IgD-negative memory B cell (primary cell): ENCODE results near the gene ARFGAP3. TPM values are rescaled to one million over a fixed set of nuclear protein-coding genes. Genes with fewer than 3 reads are reported as not detected.
A peak's percentile ranks its signal among the peaks of the same experiment; 100 is the strongest.
"Not testable (repeated sequence)": the region's sequence is repeated elsewhere in the genome, so short reads cannot be mapped to it uniquely, and the experiment has no call there.

Source experiments
- H3K27ac Mint-ChIP-seq, 3 donors: one replicate each; pipeline ENCODE4 v1.8.0; 2020 to 2022; ENCODE audit warnings: mild to moderate bottlenecking in 3 of 3, mixed read lengths in 3 of 3, moderate library complexity in 1 of 3
- H3K27me3 Mint-ChIP-seq: one replicate; pipeline ENCODE4 v1.8.0; 2021; ENCODE audit warnings: mixed read lengths
- H3K36me3 Mint-ChIP-seq: one replicate; pipeline ENCODE4 v1.8.0; 2020; ENCODE audit warnings: mild to moderate bottlenecking, mixed read lengths
- H3K4me1 Mint-ChIP-seq, 3 donors: one replicate each; pipeline ENCODE4 v1.8.0; 2020 to 2022; ENCODE audit warnings: mixed read lengths in 3 of 3, mild to moderate bottlenecking in 1 of 3
- H3K4me3 Mint-ChIP-seq, 4 donors: one replicate each; pipeline ENCODE4 v1.8.0; 2020 to 2022; ENCODE audit warnings: mild to moderate bottlenecking in 4 of 4, mixed read lengths in 4 of 4, moderate library complexity in 3 of 4
- H3K9me3 Mint-ChIP-seq, 3 donors: one replicate each; pipeline ENCODE4 v1.8.0; 2020 to 2021; ENCODE audit warnings: mixed read lengths in 3 of 3, mild to moderate bottlenecking in 1 of 3
- polyA plus RNA-seq: library from polyadenylated mRNA; unstranded; fragments of 300-500 nt; fragmentation: Illumina TruSeq; gene quantifications from one replicate; pipeline ENCODE4 v1.2.3, GENCODE V29; 2021

Gene ARFGAP3
- polyA plus RNA-seq, 1 donor from 2014 or later: 25.5 TPM

DNA sequence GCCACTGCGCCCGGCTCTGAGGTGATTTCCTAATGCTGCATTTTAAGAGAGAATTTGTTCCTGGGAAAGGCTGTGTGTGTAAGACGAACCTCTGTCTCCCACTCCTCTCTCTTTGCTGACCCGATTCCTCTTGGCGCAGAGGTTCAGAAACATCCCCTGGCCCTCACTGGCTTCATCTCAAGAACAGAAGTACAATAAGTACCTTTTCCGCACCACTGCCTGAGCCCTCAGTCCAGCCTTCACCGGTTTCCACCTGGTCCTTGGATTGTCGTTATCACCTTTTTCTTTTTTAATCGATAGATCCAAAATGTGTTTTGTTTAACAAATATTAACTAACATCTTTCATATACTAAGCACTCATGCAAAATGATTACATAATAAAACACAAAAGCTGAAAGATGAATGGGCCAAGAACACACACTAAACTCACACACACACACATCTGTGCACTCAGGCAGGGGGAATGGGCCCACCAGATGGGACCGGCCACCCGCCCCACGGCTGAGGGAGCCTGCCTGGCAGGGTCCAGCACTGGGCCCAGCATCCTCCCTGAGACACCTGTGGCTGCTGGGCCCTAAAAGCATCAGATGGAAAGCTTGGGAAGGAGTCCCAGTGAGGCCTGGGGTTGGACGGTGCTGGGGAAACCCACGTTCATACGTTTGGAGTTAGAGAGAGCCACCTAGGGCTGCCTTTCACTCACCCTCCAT lies 86.0 kb downstream of the ARFGAP3 start:
- Mint-ChIP-seq H3K27me3 (peaks cover 12% of the 10 kb centered on the region), H3K27ac (peak overlapping the region in 2 of 3 donors; percentile 53 to 85), H3K9me3 (no peaks in the 10 kb centered on the region), H3K4me1 (peaks cover 16 to 20% (median 19%) of the 10 kb centered on the region in 3 donors), H3K4me3 (peak overlapping the region in 2 of 4 donors; percentile 46 to 48), H3K36me3 (no peaks in the 10 kb centered on the region)

DNA sequence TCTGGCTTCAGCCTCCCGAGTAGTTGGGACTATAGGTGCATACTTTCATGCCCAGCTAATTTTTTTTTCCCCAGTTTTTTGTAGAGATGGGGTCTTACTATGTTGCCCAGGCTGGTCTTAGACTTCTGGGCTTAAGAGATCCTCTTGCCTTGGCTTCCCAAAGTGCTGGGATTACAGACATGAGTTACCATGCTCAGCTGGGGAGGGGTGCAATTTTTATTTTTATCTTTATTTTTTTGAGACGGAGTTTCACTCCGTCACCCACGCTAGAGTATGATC lies 86.7 kb downstream of the ARFGAP3 start:
- peaks cover 12% of the 10 kb centered on the region for H3K27me3 Mint-ChIP-seq
- H3K27ac Mint-ChIP-seq: peak overlapping the region in 1 of 3 donors; percentile 63
- peaks cover 16 to 23% (median 20%) of the 10 kb centered on the region in 3 donors for H3K4me1 Mint-ChIP-seq
- H3K4me3 Mint-ChIP-seq: peak overlapping the region in 3 of 4 donors; percentile 20 to 92 (median 87)
- H3K36me3 Mint-ChIP-seq: no peaks in the 10 kb centered on the region
- no peaks in the 10 kb centered on the region for H3K9me3 Mint-ChIP-seq

DNA sequence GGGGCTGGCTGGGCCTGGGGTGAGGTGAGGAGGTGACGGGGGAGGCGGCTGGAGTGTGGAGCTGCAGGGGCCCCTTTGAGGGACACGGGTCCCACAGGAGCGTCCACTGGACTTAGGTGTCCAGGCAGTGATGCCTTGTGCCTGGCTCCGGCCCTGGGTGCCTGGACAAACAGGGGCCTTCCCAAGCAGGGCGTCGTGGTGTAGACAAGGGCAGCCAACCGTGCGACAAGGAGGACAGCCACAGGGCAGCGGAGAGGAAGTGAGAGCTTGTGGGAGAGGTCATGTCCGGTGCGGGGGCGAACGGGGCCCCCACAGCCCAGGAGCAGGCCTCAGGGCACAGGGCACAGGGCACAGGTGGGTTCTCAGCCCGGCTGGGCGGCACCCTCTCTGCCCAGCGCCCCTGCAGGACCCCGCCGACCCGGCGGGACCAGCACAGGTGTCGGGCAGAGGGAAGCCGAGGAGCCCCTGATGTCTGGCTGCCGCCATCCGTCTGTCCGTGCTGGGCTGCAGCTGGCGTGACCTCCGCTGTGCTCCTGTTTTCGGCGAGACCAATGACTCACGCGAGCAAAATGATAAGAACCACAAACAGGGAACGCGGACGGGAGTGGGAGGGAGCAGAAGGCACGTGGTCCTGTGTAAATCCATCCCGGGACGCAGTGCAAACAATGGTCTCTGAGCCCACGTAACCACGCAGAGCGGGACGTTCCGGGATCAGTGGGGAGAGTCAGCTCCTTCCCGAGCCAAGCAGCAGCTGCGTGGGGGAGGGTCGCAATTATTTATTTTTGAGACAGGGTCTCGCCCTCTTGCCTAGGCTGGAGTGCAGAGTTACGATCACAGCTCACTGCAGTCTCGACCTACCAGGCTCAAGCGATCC lies 87.3 kb downstream of the ARFGAP3 start:
- Mint-ChIP-seq H3K4me3 (peak overlapping the region; percentile 20 to 92 (median 80)), H3K4me1 (peaks cover 17 to 26% (median 21%) of the 10 kb centered on the region in 3 donors)

DNA sequence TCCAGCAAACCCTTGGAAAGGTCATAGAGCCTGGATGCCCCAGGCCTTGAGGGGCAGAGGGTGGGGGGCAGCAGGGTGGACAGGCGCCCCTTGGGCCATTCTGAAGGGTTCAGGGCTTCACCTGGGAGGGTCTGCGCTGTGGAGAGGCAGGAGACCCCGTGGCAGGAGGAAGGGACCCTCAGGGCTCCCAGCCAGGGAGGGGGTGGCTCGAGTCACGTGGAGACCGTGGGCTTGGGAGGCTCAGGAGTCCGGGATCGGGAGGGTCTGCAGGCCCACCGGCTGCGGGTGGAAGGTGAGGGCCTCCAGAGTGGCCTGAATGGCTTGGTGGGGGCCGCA lies 87.9 kb downstream of the ARFGAP3 start:
- Mint-ChIP-seq H3K27ac (peak overlapping the region in 1 of 3 donors; percentile 63), H3K4me1 (peaks cover 21 to 31% (median 23%) of the 10 kb centered on the region in 3 donors)

More for the DNA sequence above, 87.3 kb downstream of the ARFGAP3 start:
- Mint-ChIP-seq H3K27me3 (peaks cover 12% of the 10 kb centered on the region), H3K9me3 (no peaks in the 10 kb centered on the region), H3K36me3 (no peaks in the 10 kb centered on the region), H3K27ac (peak overlapping the region in 1 of 3 donors; percentile 63)

DNA sequence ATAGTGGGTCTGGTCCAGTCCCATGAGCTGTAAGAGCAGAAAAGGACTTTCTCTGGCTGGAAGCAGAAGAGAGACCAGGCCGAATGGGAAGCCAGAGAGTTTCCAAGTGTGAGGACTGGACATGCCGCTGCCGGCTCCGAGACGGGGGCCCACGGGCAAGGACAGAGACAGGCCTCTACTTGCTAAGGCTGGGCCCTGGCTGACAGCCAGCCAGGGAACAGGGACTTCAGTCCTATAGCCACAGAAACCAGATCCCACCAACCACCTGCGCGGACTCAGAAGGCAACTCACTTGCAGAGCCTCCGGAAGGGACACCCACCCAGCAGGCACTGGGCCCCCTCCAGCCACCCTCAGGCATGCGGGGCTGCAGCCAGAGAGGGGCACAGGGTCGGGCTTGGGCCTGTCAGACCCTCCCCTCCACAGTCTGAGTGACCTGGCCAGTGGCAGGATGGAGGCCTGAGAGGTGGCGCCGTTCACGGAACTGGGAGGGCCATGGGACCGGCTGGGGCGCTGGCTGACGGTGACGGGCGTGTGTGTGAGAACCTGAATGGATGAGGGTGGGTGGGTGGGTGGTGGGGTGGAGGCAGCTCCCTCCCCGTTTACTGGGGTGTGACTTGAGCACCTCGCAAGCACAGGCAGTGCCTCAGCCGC lies 88.6 kb downstream of the ARFGAP3 start:
- Mint-ChIP-seq H3K4me3 (peak overlapping the region in 2 of 4 donors; percentile 3 to 81), H3K27ac (peak overlapping the region in 1 of 3 donors; percentile 73), H3K36me3 (peaks cover 1% of the 10 kb centered on the region), H3K9me3 (no peaks in the 10 kb centered on the region), H3K27me3 (peaks cover 12% of the 10 kb centered on the region), H3K4me1 (peaks cover 19 to 30% (median 21%) of the 10 kb centered on the region in 3 donors)

More for the DNA sequence above, 87.9 kb downstream of the ARFGAP3 start:
- Mint-ChIP-seq H3K36me3 (no peaks in the 10 kb centered on the region), H3K4me3 (peak overlapping the region; percentile 20 to 87 (median 46)), H3K9me3 (no peaks in the 10 kb centered on the region), H3K27me3 (peaks cover 12% of the 10 kb centered on the region)

DNA sequence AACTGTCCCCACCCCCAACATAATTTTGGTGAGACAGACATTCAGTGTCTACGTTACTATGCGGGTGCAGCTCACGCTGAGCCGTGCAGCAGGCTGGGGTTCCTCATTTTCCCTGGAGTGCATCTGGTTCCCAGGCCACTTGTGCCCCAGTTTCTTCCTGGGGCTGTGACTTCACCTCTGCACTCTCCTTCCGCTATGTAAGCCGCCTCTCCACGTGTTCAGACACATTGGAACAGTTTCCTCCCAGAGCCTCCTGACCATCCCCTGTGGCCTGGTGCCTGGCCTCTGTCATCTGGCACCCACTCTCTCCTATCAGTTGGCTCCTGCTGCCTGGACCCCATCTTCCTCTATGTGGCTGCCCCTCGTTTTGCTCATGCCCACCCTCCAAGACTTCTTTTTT lies 90.2 kb downstream of the ARFGAP3 start:
- H3K36me3 Mint-ChIP-seq: peaks cover 1% of the 10 kb centered on the region

DNA sequence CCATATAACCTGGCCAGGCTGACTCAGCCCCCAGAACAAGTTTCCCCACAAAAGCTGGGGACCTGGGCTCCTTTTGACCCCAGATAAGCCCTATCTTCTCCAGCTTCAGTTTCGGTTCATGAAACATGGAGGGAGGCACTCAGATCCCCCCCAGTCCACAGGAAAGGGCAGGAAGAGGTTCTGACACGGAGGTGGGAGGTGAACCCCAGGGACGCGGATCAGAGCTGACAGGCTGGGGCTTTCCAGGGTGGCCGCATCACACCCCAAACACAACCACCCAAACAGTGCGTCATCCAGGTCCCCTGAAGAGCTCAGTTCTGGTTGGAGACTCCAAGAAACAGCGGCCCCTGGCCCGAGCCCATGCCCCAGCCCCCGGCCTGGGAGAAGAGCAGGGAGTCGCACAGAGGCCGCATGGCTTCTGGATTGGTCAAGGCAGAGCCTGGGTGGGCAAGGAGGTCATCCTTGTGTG lies 92.1 kb downstream of the ARFGAP3 start:
- peak overlapping the region in 2 of 3 donors; percentile 32 to 89 for H3K27ac Mint-ChIP-seq
- peaks cover 5% of the 10 kb centered on the region for H3K27me3 Mint-ChIP-seq

More for the DNA sequence above, 90.2 kb downstream of the ARFGAP3 start:
- peak overlapping the region in 1 of 4 donors; percentile 7 for H3K4me3 Mint-ChIP-seq
- no peaks in the 10 kb centered on the region for H3K9me3 Mint-ChIP-seq
- H3K27ac Mint-ChIP-seq: peak overlapping the region in 1 of 3 donors; percentile 48
- peaks cover 6% of the 10 kb centered on the region for H3K27me3 Mint-ChIP-seq
- peaks cover 14 to 23% (median 15%) of the 10 kb centered on the region in 3 donors for H3K4me1 Mint-ChIP-seq

DNA sequence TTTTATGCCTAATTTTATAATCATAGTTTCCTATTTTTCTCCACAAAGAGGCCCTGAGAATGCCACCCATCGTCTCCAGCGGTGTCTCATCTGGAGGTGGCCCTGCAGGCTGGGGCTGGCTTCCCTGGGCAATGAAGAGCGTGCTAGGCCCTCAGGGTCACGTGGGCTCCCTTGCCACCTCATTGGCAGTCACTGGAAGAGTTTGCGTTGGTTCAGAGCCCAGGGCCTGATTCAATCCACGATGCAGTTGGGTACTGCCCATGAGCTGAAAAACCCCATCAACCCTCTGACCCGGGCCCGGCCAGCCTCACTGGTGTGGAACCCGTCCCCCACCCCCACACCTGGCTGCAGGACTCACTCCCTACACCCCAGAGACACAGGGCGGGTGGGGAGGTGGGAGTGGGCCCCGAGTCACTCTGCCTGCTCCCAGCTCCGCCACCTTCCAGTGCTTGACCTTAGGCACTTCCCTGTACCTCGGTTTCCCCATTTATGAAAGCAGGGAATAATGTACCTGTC lies 93.0 kb downstream of the ARFGAP3 start:
- H3K4me1 Mint-ChIP-seq: peaks cover 5 to 11% (median 10%) of the 10 kb centered on the region in 3 donors
- H3K27ac Mint-ChIP-seq: peak overlapping the region in 1 of 3 donors; percentile 71
- peaks cover 3% of the 10 kb centered on the region for H3K27me3 Mint-ChIP-seq
- H3K9me3 Mint-ChIP-seq: no peaks in the 10 kb centered on the region
- no peak overlapping the region for H3K4me3 Mint-ChIP-seq
- peaks cover 1% of the 10 kb centered on the region for H3K36me3 Mint-ChIP-seq

More for the DNA sequence above, 92.1 kb downstream of the ARFGAP3 start:
- Mint-ChIP-seq H3K4me1 (peaks cover 7 to 17% (median 10%) of the 10 kb centered on the region in 3 donors), H3K36me3 (peaks cover 1% of the 10 kb centered on the region), H3K9me3 (no peaks in the 10 kb centered on the region), H3K4me3 (peak overlapping the region in 1 of 4 donors; percentile 32)

DNA sequence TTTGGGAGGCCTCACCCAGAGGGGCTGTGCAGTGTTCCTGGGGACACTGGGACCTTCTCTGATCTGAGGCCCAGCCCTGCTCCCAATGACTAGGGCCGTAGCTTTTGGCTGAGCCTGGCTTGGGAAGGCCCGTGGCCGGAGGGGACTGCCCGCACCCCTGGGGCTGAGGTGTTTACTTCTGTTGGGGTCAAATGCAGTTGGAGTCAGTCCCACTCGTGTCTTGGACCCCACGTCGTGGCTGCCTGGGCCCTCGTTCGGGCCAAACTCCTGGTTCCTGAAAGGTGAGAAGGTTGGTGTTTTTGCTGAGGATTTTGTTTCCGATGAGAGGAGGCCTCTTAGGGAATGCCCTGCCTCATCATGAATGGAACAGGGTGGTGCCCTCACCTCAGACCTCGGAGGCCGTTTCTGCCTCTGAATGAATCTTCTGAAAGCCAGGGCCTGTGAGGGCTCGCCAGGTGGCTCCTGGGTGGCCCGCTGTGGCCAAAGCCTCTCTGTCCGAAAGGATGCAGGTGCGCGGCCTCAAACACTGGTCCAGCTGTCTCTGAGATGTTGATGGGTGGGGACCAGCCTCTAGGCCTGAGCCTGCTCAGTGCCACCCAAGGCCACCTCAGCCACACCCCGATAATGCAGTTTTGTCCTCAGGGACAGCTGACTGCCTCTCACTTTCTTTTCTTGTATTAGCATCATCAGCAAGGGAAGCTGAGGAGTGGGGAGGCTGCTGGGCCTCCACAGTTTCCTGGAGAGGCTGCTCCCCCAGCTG lies 96.1 kb downstream of the ARFGAP3 start:
- H3K27me3 Mint-ChIP-seq: peaks cover 6% of the 10 kb centered on the region
- H3K27ac Mint-ChIP-seq: peak overlapping the region in 1 of 3 donors; percentile 31
- H3K9me3 Mint-ChIP-seq: peaks cover 0 to 2% (median 0%) of the 10 kb centered on the region in 3 donors
- no peak overlapping the region for H3K4me3 Mint-ChIP-seq
- H3K4me1 Mint-ChIP-seq: peaks cover 5 to 11% (median 10%) of the 10 kb centered on the region in 3 donors
- peaks cover 3% of the 10 kb centered on the region for H3K36me3 Mint-ChIP-seq

DNA sequence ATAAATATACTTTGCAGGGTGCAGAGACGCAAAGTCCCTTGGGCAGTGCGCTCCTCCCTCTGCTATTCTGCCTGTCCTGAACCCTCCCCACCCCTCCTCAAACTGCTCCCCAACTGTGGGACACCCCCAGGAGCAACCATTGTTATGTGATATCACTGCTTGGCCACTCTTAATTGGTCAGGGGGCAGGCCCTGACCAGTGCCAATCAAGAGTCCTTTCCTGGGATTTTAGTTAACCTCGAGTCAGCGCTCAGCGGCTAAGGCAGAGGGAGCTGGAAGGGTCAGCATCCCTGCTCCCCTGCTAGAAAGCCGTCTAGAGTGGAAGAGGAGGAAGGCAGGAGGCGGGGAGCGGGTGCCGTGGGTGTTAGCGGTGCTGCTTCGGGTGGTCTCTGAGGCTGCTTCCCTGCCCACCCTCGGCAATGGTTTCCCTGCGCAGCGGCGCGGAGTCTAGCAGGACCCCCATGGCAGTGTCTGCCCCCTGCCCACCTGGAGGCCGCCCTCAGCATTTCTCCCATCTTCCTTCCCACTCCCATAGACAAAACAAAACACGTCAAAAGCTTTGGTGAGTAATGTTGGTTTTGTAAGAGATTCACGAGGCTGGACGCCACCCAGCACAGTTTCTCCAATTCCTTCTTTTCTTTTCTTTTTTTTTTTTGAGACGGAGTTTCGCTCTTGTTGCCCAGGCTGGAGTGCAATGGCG lies 98.0 kb downstream of the ARFGAP3 start:
- Mint-ChIP-seq H3K27me3 (peaks cover 8% of the 10 kb centered on the region), H3K4me1 (peaks cover 0 to 5% (median 1%) of the 10 kb centered on the region in 3 donors), H3K36me3 (peaks cover 3% of the 10 kb centered on the region), H3K27ac (no peak overlapping the region), H3K4me3 (no peak overlapping the region), H3K9me3 (peaks cover 0 to 2% (median 0%) of the 10 kb centered on the region in 3 donors)

DNA sequence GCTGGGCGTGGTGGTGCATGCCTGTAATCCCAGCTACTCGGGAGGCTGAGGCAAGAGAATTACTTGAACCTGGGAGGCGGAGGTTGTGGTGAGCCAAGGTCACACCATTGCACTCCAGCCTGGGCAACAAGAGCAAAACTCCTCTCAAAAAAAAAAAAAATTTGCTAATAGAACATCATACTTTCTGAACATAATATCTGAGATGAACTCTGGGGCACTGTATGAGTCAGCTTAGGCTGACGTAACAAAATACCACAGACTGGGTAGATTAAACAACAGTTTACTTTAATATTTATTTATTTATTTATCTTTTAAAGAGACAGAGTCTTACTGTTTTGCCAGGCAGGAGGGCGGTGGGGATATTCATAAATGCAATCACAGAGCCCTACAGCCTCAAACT lies 101.5 kb downstream of the ARFGAP3 start:
- H3K36me3 Mint-ChIP-seq, H3K4me1 Mint-ChIP-seq, H3K27ac Mint-ChIP-seq, H3K4me3 Mint-ChIP-seq, H3K9me3 Mint-ChIP-seq: not testable (repeated sequence)
- peaks cover 14% of the 10 kb centered on the region for H3K27me3 Mint-ChIP-seq

DNA sequence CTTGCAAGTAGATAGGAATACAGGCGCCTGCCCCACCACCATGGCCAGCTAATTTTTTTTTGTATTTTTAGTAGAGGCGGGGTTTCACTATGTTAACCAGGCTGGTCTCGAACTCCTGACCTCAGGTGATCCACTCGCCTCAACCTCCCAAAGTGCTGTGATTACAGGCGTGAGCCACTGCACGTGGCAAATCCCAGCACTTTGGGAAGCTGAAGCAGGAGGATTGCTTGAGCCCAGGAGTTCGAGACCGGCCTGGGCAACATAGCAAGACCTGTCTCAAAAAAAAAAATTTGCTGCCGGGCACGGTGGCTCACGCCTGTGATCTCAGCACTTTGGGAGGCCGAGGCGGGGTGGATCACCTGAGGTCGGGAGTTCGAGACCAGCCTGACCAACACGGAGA lies 102.0 kb downstream of the ARFGAP3 start:
- H3K9me3 Mint-ChIP-seq, H3K36me3 Mint-ChIP-seq: not testable (repeated sequence)

DNA sequence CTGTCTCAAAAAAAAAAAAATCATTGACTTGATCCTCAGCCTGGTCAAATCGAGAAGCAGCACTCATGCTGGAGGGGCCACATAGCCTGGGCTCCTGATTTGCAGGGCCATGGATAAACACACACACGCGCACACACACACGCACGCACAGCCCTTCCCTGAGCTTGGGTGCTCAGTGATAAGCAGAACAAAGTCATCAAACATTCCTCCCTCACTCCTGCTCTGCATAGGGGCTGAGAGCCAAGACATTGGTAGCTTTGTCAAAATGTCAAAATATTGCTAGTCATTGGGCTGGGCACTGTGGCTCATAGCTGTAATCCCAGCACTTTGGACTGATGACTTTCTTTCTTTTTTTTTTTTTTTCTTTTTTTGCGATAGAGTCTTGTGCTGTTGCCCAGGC lies 102.4 kb downstream of the ARFGAP3 start:
- no peak overlapping the region for H3K27ac Mint-ChIP-seq
- H3K9me3 Mint-ChIP-seq: peaks cover 0 to 2% (median 0%) of the 10 kb centered on the region in 3 donors

More for the DNA sequence above, 102.0 kb downstream of the ARFGAP3 start:
- H3K4me1 Mint-ChIP-seq, H3K4me3 Mint-ChIP-seq, H3K27ac Mint-ChIP-seq: not testable (repeated sequence)
- H3K27me3 Mint-ChIP-seq: peaks cover 14% of the 10 kb centered on the region

More for the DNA sequence above, 102.4 kb downstream of the ARFGAP3 start:
- Mint-ChIP-seq H3K27me3 (peaks cover 14% of the 10 kb centered on the region), H3K36me3 (peaks cover 1% of the 10 kb centered on the region), H3K4me3 (no peak overlapping the region), H3K4me1 (peaks cover 2 to 5% (median 5%) of the 10 kb centered on the region in 3 donors)
